ENCODE measurements around the gene SPG21.

- no peak for TF ChIP-seq POLR2A (IDR thresholded peaks at IDR 0.05)
- TF ChIP-seq CTCF (IDR thresholded peaks at IDR 0.05): no peak
Measured at GRCh38 chr15:65006876-65007275, 17.2 kb upstream of the SPG21 start.
